Stimulated activated CD8-positive, alpha-beta memory T cell treated with anti-CD3 and anti-CD28 coated beads, Interleukin-7, amount 100 ng/mL, for 48 hours (primary cell): ENCODE results near the gene ARRDC2.
A peak's percentile ranks its signal among the peaks of the same experiment; 100 is the strongest.

ENCODE experiments used
- DNase-seq, 2 donors: peaks; one replicate each; pipeline ENCODE4 v3.0.0-alpha.2; 2020; ENCODE audit warnings: low read depth in 1 of 2; ENCODE audit errors: extremely low read depth in 1 of 2

Gene ARRDC2

DNA sequence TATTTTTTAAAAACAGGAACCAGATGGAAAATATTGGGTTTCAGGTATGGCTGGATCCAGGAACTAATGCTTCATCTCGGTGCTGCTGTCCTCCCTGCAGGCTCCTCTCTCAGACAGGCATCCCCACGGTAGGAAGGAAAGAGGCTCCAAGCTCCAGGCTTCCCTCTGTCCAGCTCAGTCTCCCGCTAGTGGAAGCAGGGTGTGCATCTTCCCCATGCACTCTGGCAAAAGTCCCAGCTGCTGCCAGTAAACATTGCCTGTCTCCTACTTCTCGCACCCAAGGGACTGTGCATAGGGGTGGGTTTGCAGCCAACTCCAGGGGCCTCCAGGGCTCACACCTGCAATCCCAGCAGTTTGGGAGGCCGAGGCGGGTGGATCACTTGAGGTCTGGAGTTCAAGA is 49.6 kb downstream of the ARRDC2 start:
- DNase-seq = no peak

DNA sequence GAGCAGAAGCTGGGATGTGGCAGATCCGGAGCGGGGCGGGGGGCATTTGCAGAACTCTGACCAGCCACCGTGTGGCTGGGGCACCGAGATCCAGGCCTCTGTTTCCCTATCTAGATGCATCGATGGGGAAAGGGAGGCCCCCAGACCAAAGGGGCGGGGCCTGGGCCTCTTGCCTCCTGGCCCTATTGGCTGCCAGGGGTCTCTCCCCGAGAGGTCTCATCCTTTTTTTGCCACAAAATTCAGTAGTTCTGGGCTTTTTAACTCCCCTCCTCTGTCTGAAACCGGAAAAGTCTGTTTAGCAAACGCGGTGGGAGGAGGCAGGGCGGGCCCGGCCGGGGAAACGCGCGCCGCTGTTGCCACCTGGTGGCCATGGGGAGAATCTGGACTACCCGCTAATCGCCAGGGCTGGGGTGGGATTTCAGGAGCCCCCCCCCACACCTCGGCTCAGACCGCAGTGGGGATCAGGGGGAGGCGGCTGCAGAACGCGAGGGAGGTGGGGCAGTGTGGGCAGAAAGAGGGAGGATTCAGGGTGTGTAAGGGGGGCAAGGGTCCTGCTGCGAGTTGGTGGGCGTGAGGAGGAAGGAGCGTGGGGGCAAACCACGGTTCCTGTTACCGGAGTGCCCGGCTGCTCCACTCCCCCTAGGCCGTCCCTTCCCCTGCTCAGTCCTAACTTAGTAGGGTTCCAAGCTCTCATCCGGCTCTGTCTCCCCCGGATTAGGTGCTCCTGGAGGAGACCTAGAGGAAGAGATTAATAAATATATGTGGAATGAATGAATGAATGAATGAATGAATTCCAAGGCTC is 50.4 kb downstream of the ARRDC2 start:
- DNase-seq = peak; percentile 52 to 58

DNA sequence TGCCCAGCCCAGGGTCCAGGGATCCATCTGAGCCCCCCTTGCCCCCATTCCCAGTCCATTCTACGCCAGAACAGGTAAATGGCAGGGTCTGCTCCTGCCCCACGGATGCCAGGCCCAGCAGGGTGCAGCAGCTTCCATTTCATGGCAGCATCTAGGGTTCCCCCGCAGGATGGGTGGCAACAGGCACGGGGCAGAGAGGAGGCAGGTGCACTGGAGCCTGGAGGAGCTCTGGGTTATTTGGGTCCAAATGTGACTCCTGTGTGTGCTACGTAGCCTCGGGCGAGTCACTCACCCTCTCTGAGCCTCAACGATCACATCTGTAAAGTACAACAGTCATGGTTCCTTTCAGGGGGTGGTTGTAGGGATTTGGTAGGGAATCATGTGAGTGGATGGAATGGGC is 51.3 kb downstream of the ARRDC2 start:
- no peak for DNase-seq

DNA sequence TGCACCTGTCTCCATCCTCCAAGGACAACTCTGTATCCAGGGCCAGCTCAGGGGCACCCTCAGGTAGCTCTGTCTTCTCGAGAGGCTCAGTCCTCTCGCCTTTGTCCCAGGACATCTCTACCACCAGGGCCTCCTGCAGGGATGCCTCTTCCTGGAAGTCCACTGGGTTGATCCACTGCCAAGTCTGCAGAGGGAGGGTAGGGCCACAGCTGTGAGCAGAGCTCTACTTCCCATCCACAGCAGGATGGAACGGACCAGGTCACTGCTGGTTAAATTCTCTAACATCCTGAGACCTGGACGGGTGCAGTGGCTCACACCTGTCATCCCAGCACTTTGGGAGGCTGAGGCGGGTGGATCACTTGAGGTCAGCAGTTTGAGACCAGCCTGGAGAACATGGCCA is 51.9 kb downstream of the ARRDC2 start:
- DNase-seq = no peak

DNA sequence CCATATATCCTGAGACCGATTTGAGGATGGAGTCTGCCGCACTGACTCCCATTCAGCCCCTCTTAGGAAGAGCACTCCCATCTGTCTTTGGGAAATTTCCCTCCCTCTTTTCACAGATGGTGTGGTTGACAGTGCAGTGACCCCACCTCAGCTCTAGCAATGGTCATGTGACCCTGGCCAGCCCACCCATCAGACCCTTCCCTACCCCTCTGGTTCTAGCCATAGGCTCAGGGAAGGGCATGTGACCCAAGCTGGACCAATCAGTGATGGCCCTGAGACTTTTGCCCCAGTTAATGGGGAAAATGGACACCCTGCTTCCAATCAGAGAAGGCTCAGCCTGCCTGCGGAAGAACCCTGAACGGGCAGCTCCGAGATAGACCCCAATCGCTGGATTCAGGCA is 52.5 kb downstream of the ARRDC2 start:
- DNase-seq = no peak

DNA sequence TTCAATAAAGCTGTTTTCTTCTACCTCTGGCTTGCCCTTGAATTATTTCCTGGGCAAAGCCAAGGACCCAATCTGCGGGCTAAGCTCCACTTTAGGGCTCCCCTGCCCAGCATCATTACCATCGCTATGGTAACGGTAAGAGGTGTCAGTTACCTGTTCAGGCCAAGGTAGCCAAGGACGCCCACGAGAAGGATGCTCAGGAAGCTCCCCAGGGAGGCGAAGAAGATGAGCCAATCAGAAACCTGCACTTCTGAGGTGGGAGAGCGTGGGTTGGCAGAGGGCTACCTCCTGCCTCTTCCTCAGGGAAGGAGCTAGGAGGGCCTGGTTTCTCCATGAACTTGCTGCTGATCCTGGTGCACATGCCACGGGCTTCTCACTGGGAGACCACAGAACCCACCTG is 54.1 kb downstream of the ARRDC2 start:
- DNase-seq = no peak

DNA sequence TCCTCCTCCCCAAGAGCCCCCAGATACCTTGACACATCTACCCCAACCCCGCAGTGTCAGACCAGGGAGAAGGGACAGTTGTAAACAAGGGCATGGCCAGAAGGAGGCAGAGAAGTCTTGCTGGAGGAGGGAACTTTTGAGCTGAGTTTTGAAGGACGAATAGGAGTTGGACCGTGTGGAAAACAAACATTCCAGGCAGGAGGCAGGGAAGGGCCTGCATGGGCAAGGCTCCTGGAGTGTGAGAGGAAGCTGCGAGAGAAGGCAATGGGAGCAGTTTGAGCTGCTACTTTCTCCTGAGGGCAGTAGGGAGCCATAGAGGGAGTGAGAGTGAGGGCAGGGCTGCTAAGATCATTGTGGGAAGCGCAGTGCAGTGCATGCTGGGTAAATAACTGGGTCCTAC is 55.5 kb downstream of the ARRDC2 start:
- no peak for DNase-seq
